HG02981 (cell line): Measurements from ENCODE around the gene FGD4.
"Not testable (repeated sequence)": the region's sequence is repeated elsewhere in the genome, so short reads cannot be mapped to it uniquely, and the experiment has no call there.

ENCODE experiments used
- ATAC-seq: cut with Tn5 transposase; IDR thresholded peaks from one replicate; pipeline ENCODE4 v1.9.1; 2021; ENCODE audit warnings: mild to moderate bottlenecking, moderate library complexity; ENCODE audit not compliant: unreplicated experiment

FGD4 gene

GRCh38 chr12:32515137-32515873, 115.9 kb downstream of the FGD4 start:
- ATAC-seq: no peak

GRCh38 chr12:32516230-32516629, 116.9 kb downstream of the FGD4 start:
- ATAC-seq: no peak

GRCh38 chr12:32517966-32518365, 118.6 kb downstream of the FGD4 start:
- ATAC-seq: no peak

- ATAC-seq: no peak
These were observed 119.7 kb downstream of the FGD4 start for GRCh38 chr12:32519047-32519446.

GRCh38 chr12:32522331-32523221, 123.2 kb downstream of the FGD4 start:
- ATAC-seq: no peak

GRCh38 chr12:32525802-32526201, 126.4 kb downstream of the FGD4 start:
- not testable (repeated sequence) for ATAC-seq

- not testable (repeated sequence) for ATAC-seq
These were observed 127.0 kb downstream of the FGD4 start for GRCh38 chr12:32526343-32526742.

GRCh38 chr12:32532422-32532821, 133.1 kb downstream of the FGD4 start:
- ATAC-seq: no peak

- ATAC-seq: no peak
These were observed 133.6 kb downstream of the FGD4 start for GRCh38 chr12:32532951-32533350.

- not testable (repeated sequence) for ATAC-seq
These were observed 134.1 kb downstream of the FGD4 start for GRCh38 chr12:32533506-32533905.

GRCh38 chr12:32533971-32534590, 134.7 kb downstream of the FGD4 start:
- ATAC-seq: peak; percentile 64

- no peak for ATAC-seq
These were observed 135.3 kb downstream of the FGD4 start for GRCh38 chr12:32534698-32535097.

GRCh38 chr12:32535288-32535999, 136.1 kb downstream of the FGD4 start:
- ATAC-seq: no peak

- no peak for ATAC-seq
These were observed 136.6 kb downstream of the FGD4 start for GRCh38 chr12:32536000-32536345.

GRCh38 chr12:32541754-32542374, 142.5 kb downstream of the FGD4 start:
- no peak for ATAC-seq

- ATAC-seq: no peak
These were observed 143.3 kb downstream of the FGD4 start for GRCh38 chr12:32542428-32543229.

- no peak for ATAC-seq
These were observed 145.5 kb downstream of the FGD4 start for GRCh38 chr12:32544893-32545292.

- ATAC-seq: no peak
These were observed 146.1 kb downstream of the FGD4 start for GRCh38 chr12:32545413-32545980.

- no peak for ATAC-seq
These were observed 146.9 kb downstream of the FGD4 start for GRCh38 chr12:32546272-32546671.
